Measurements from ENCODE around the gene DAB2IP.
"Not testable (repeated sequence)": the region's sequence is repeated elsewhere in the genome, so short reads cannot be mapped to it uniquely, and the experiment has no call there.

DAB2IP gene

GRCh38 chr9:121622387-121623203, 28.8 kb upstream of the DAB2IP start:
- CTCF ChIA-PET, result interaction anchor here (0.6 to 0.7 kb wide), 2 partner anchors 10 to 34 kb away, joined by 3 to 4 read pairs; no protein-coding TSS in a partner anchor
- POLR2A ChIA-PET, result no interaction called here
- TF ChIP-seq BHLHE40 (IDR thresholded peaks at IDR 0.05; ENCODE audit: borderline replicate concordance) (no peak), CTBP1 (IDR thresholded peaks at IDR 0.05; ENCODE audit: borderline replicate concordance) (no peak), LEF1 (IDR thresholded peaks at IDR 0.05; ENCODE audit: borderline replicate concordance) (no peak), FOXA1 (IDR thresholded peaks at IDR 0.05) (no peak), TARDBP (IDR thresholded peaks at IDR 0.05) (no peak), NFRKB (IDR thresholded peaks at IDR 0.05) (no peak), ARNT (IDR thresholded peaks at IDR 0.05) (no peak), PKNOX1 (IDR thresholded peaks at IDR 0.05) (no peak), SP1 (IDR thresholded peaks at IDR 0.05) (no peak), FOXM1 (IDR thresholded peaks at IDR 0.05; ENCODE audit: borderline replicate concordance) (no peak)
- no peak for DNase-seq (ENCODE audit: extremely low spot score)

GRCh38 chr9:121623430-121623829, 28.0 kb upstream of the DAB2IP start:
- POLR2A ChIA-PET; DNase-seq (ENCODE audit: extremely low spot score); CTCF ChIA-PET: not testable (repeated sequence)

DNA sequence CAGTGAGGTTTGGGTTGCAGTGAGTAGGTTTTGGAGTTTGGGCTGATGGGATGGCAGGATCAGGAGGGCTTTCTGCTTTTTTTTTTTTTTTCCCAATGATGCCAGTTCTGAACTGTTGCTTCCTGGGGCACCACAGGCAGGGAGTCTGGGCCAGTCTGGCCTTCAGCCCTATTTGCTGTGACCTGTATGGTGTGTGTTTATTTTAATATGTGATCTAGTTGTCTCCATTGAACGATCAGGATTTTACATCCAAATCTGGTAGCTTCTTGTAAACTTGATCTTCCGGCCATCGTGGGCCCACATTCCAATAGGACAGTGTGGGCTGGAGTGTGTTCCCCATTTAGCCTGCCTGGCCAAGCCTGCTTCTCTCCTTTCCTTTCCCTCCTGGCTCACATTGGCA, 25.8 kb upstream of the DAB2IP start:
- POLR2A ChIA-PET, result no interaction called here
- no peak for TF ChIP-seq FOXK2 (IDR thresholded peaks at IDR 0.05)
- TF ChIP-seq NFRKB (IDR thresholded peaks at IDR 0.05), result no peak
- no peak for TF ChIP-seq HDGF (IDR thresholded peaks at IDR 0.05; ENCODE audit: borderline replicate concordance)
- no peak for TF ChIP-seq ARNT (IDR thresholded peaks at IDR 0.05)
- TF ChIP-seq FOXA1 (IDR thresholded peaks at IDR 0.05), result no peak
- no peak for TF ChIP-seq ELF4 (IDR thresholded peaks at IDR 0.05)
- TF ChIP-seq L3MBTL2 (conservative IDR thresholded peaks at IDR 0.05), result no peak
- no peak for TF ChIP-seq SUZ12 (IDR thresholded peaks at IDR 0.05)
- TF ChIP-seq ZNF384 (IDR thresholded peaks at IDR 0.05), result no peak
- no peak for TF ChIP-seq LEF1 (IDR thresholded peaks at IDR 0.05; ENCODE audit: borderline replicate concordance)
- no peak for TF ChIP-seq CTBP1 (IDR thresholded peaks at IDR 0.05; ENCODE audit: borderline replicate concordance)
- no peak for DNase-seq (ENCODE audit: extremely low spot score)
- CTCF ChIA-PET, result interaction anchor here (0.6 kb wide), 1 partner anchor 319 kb away, joined by 3 read pairs; no protein-coding TSS in a partner anchor

- TF ChIP-seq FOXK2 (IDR thresholded peaks at IDR 0.05), result no peak
- no peak for TF ChIP-seq NFRKB (IDR thresholded peaks at IDR 0.05)
- TF ChIP-seq L3MBTL2 (conservative IDR thresholded peaks at IDR 0.05), result no peak
- no peak for TF ChIP-seq TARDBP (IDR thresholded peaks at IDR 0.05)
- TF ChIP-seq SP1 (IDR thresholded peaks at IDR 0.05), result no peak
- TF ChIP-seq ZNF384 (IDR thresholded peaks at IDR 0.05), result no peak
- TF ChIP-seq ELF4 (IDR thresholded peaks at IDR 0.05), result no peak
- no peak for TF ChIP-seq LEF1 (IDR thresholded peaks at IDR 0.05; ENCODE audit: borderline replicate concordance)
- no peak for TF ChIP-seq SUZ12 (IDR thresholded peaks at IDR 0.05)
- TF ChIP-seq BHLHE40 (IDR thresholded peaks at IDR 0.05; ENCODE audit: borderline replicate concordance), result no peak
- no peak for TF ChIP-seq PKNOX1 (IDR thresholded peaks at IDR 0.05)
- no peak for TF ChIP-seq FOXM1 (IDR thresholded peaks at IDR 0.05; ENCODE audit: borderline replicate concordance)
- no peak for TF ChIP-seq HDGF (IDR thresholded peaks at IDR 0.05; ENCODE audit: borderline replicate concordance)
- TF ChIP-seq ARNT (IDR thresholded peaks at IDR 0.05), result no peak
- no peak for TF ChIP-seq FOXA1 (IDR thresholded peaks at IDR 0.05)
- TF ChIP-seq CTBP1 (IDR thresholded peaks at IDR 0.05; ENCODE audit: borderline replicate concordance), result no peak
- DNase-seq (ENCODE audit: extremely low spot score), result no peak
- POLR2A ChIA-PET, result no interaction called here
- CTCF ChIA-PET, result no interaction called here
Observed at GRCh38 chr9:121626012-121626411, 25.4 kb upstream of the DAB2IP start.

GRCh38 chr9:121627427-121627826, 24.0 kb upstream of the DAB2IP start:
- no peak for TF ChIP-seq PKNOX1 (IDR thresholded peaks at IDR 0.05)
- TF ChIP-seq FOXK2 (IDR thresholded peaks at IDR 0.05), result no peak
- TF ChIP-seq SP1 (IDR thresholded peaks at IDR 0.05), result no peak
- no peak for TF ChIP-seq L3MBTL2 (conservative IDR thresholded peaks at IDR 0.05)
- no peak for TF ChIP-seq HDGF (IDR thresholded peaks at IDR 0.05; ENCODE audit: borderline replicate concordance)
- TF ChIP-seq LEF1 (IDR thresholded peaks at IDR 0.05; ENCODE audit: borderline replicate concordance), result no peak
- no peak for TF ChIP-seq NFRKB (IDR thresholded peaks at IDR 0.05)
- TF ChIP-seq FOXA1 (IDR thresholded peaks at IDR 0.05), result no peak
- TF ChIP-seq CTBP1 (IDR thresholded peaks at IDR 0.05; ENCODE audit: borderline replicate concordance), result no peak
- TF ChIP-seq BHLHE40 (IDR thresholded peaks at IDR 0.05; ENCODE audit: borderline replicate concordance), result no peak
- TF ChIP-seq ARNT (IDR thresholded peaks at IDR 0.05), result no peak
- TF ChIP-seq SUZ12 (IDR thresholded peaks at IDR 0.05), result no peak
- TF ChIP-seq ELF4 (IDR thresholded peaks at IDR 0.05), result no peak
- no peak for TF ChIP-seq TARDBP (IDR thresholded peaks at IDR 0.05)
- no peak for TF ChIP-seq ZNF384 (IDR thresholded peaks at IDR 0.05)
- DNase-seq (ENCODE audit: extremely low spot score), result no peak
- POLR2A ChIA-PET, result no interaction called here
- CTCF ChIA-PET, result no interaction called here

DNA sequence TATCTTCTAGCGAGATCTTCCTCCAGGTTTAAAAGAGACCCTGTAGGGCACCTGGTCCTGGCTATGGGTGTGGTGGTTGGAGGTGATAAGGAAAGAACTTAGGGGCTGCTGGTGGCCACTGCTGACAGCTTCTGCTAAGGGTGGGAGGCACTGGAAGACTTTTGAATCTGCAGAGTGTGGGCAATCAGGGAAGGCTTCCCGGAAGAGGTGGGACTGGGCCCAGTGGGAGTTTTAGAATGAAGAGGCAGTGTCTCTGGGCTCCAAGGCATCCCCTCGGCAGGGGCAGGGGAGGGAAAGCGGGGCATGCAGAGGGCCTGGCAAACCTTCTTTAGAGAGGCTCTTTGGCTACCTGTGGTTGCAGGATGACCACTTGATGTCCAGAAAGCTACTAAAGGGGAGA, 23.0 kb upstream of the DAB2IP start:
- CTCF ChIA-PET, result interaction anchor here (1.3 kb wide), 1 partner anchor 59 kb away, joined by 4 read pairs; no protein-coding TSS in a partner anchor
- no peak for DNase-seq (ENCODE audit: extremely low spot score)
- TF ChIP-seq NFRKB (IDR thresholded peaks at IDR 0.05) (no peak), LEF1 (IDR thresholded peaks at IDR 0.05; ENCODE audit: borderline replicate concordance) (no peak), FOXM1 (IDR thresholded peaks at IDR 0.05; ENCODE audit: borderline replicate concordance) (no peak), ZNF384 (IDR thresholded peaks at IDR 0.05) (no peak), HDGF (IDR thresholded peaks at IDR 0.05; ENCODE audit: borderline replicate concordance) (no peak), CTBP1 (IDR thresholded peaks at IDR 0.05; ENCODE audit: borderline replicate concordance) (no peak), FOXA1 (IDR thresholded peaks at IDR 0.05) (no peak), ARNT (IDR thresholded peaks at IDR 0.05) (no peak), ELF4 (IDR thresholded peaks at IDR 0.05) (no peak), L3MBTL2 (conservative IDR thresholded peaks at IDR 0.05) (no peak), SUZ12 (IDR thresholded peaks at IDR 0.05) (no peak), TARDBP (IDR thresholded peaks at IDR 0.05) (no peak), SP1 (IDR thresholded peaks at IDR 0.05) (no peak), FOXK2 (IDR thresholded peaks at IDR 0.05) (no peak), BHLHE40 (IDR thresholded peaks at IDR 0.05; ENCODE audit: borderline replicate concordance) (no peak), PKNOX1 (IDR thresholded peaks at IDR 0.05) (no peak)
- POLR2A ChIA-PET, result no interaction called here
